RKO (cell line): ENCODE results near the gene EPHA3.
A peak's percentile ranks its signal among the peaks of the same experiment; 100 is the strongest.

Experiments used
- DNase-seq: peaks from one replicate; pipeline ENCODE4 v3.0.0-alpha.2; 2016; ENCODE audit warnings: low spot score

Gene EPHA3

GRCh38 chr3:89363171-89363570, 255.8 kb downstream of the EPHA3 start:
- DNase-seq, result no peak

- no peak for DNase-seq
These were observed 256.9 kb downstream of the EPHA3 start for GRCh38 chr3:89364314-89364713.

GRCh38 chr3:89367166-89367565, 259.7 kb downstream of the EPHA3 start:
- DNase-seq, result no peak

DNA sequence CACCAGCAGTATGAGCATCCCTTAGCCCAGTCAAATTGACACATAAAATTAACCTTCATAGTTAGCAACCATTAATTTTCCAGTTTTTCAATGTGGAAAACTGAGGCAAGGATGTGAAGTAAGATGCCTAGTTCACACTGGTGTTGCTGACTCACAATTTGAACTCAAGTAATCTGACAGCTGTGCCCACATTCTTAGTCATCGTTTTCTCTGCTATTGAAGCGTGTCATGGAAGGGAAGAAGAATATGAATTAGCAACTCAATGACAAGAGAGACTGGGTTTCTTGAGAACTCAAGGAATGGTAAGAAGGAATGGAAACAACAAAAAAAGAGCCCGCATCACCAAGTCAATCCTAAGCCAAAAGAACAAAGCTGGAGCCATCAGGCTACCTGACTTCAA, 261.4 kb downstream of the EPHA3 start:
- peak; percentile 32 for DNase-seq

- DNase-seq, result no peak
These were observed 265.0 kb downstream of the EPHA3 start for GRCh38 chr3:89372456-89372855.

DNA sequence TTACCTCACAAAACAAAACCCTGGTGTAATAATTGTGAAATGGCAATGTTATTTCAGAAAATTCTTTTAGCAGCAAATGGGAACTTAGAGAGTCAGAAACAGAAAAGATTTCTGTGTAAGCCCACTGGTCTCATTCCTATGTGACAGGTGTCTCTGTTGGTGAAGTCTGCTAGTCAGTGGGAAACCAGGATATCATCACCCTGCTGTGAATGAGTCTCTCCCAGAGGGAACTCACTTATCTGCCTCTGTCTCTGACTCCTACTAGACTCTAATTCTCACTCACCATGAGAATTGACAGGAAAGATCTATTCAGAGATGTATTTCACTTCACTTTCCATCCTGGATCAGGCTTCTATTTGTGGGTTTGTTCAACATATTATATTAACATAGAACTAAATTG, 266.0 kb downstream of the EPHA3 start:
- DNase-seq, result no peak

DNA sequence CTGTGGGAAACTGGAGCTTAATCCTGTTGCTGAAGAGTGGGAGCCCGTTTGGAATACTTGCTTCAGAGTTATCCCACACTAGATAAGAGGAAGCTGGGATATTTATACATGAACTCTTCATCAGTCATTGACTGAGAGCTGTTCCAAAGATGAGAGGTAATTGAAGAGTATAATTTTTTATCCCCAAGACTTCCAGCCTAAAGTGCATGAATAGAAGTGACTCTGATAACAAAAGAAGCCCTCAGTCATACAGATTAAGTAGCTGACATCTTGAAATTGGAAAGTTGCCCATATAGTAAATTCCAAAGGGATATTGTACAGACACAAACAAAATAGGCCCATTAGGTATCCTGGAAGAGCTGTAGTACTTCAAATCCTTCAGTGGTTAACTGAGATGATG, 268.0 kb downstream of the EPHA3 start:
- no peak for DNase-seq

DNA sequence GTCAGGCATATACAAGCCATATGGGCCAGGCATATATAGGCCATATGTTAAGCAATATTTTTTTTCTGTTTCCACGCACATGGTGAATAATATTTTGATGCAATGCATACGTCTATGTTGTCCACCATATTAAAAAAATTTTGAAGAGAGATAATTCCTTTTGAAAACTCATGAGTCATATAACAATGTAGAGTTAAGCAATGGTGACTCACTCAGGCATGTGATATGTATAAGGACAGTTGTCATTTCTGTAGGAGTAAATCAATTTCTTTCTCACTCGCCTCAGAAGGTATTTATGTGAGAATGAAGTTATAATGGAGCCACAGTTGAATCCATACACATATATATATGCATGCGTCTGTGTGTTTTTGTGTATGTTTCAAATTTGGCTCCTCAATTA, 272.6 kb downstream of the EPHA3 start:
- DNase-seq, result peak; percentile 45

DNA sequence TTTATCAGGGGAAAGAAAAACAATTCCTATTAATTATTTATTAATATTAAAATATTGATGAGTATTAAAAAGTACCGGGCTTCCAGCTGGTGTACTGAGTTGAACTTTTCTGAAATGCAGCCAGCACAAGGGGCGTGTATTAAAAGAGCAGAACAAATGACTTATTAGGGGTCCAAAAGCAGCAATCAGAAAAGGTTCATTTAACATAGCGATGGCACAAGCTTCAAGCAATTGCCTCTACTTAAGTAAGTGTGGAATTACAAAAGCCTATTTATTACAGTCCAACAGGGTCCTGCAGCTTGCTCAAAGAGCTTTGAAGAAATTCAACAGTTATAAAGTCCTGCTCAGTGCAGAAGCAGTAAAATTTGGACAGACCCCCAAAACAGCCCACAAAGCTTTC, 285.6 kb downstream of the EPHA3 start:
- no peak for DNase-seq

DNA sequence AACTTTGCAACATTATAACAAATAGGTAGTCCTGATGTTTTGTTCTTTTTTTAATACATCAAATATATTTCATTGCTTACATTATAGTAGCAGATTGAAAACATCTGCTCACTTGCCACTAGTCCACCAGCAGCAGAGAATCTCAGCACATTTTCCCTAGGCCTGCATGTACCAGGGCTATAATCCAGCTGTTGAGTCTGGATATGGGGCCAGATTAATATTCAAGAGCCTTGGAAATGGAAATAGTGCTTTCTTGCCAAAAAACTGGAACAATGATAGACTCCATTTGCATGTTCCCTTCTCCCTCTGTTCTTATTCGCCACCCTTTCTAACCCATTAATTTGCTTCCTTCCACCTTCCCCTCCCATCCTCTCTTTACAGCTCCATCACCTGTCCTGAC, 288.0 kb downstream of the EPHA3 start:
- DNase-seq, result no peak

DNA sequence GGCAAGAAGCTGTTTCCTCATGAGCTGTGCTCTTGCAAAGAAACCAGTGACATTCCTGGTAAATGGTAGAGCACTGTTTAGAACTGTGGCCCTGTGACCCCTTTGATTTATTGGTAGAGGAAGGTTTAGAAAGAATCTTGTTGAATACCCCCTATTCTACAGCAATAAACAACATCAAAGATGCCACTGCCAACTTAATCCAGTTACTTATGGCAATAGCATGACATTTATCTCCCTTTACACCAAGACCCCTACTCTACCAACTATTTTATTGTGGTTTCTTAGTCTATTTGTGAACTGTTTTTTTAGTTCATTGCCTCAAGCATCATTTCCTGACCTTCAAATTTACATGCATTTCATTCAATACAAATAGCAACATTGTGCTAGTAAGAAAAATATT, 288.6 kb downstream of the EPHA3 start:
- no peak for DNase-seq

DNA sequence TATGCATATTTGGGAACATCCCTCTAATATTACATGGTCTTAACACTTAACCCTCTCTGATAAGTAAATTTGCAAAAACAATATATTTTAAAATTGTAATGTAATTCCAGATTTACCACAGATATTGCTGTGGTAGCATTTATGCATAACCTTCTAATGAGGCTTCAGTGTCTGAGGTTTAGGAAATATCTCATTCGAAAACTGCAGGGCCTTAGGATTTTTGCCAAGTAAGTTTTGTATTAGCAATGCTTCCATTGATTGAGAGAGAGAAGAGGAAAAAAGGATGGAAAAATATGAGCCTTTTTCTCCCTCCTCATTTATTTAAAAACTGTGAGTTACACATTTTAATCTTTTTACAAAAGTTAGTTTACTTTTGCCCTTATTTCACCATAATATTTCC, 294.6 kb downstream of the EPHA3 start:
- no peak for DNase-seq

- no peak for DNase-seq
These were observed 297.8 kb downstream of the EPHA3 start for GRCh38 chr3:89405176-89405575.

DNA sequence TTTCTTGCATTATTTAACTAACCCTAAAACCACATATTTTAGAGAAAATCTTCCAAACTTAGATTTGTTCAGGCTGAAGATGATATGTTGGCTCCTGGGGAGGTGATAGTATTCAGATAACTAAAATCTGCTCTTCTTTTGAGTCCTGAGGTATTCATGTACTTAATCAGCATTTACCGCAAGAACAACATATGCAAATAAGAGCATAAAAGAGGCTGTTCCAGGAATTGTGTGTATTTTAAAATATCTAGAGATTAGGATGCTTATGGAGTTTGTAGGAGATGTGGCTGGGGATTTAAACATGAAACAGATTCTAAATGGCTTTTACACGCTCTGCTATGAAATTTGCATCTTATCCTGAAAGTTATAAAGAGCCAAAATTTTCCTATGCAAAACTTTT, 298.2 kb downstream of the EPHA3 start:
- no peak for DNase-seq

DNA sequence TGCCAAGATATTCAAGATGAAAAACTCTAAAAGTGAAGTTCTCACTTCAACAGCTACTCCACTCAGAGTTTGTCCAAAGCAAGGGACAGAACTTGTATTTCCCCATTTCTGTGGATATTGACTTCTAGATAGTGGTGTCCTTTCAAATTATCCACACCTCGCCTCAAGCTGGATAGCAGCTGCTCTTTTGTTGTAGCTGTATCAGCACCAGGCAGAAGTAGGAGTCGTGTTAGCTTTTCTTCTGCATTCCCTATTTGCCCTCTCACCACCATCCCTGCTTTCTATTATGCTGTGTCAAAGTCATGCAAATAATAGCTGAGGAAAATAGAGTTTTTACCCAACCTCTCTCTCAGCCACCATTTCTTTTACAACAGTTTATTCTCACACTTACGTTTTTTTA, 303.8 kb downstream of the EPHA3 start:
- no peak for DNase-seq

GRCh38 chr3:89414270-89414669, 306.8 kb downstream of the EPHA3 start:
- DNase-seq, result no peak

DNA sequence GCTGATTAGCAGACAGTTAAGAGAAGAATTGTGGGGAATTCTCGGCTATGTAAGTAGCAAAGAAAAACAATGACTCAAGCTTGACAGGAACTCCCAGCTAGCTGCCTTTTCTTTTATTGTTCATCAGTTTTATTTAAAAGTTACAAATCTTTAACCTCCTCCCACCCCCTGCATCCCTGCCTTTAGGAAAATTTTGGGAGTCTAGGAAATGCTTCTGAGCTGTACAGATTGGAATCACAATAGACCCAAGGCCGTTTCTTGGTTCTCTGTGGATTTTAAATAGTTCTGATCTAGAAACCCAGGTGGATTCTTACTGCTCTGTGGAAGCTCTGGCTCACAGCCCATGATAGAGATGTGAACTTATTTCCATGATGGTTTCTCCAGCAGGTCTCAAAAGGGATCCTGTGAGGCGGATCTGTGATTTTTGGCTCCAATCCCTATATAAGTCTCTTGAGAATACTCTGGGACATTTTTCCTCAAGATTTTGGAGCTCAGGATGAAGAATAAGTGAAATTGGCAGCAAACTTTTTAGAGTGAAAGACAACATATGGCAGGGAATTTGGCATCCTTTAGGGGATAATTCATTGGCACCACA, 312.3 kb downstream of the EPHA3 start:
- no peak for DNase-seq

DNA sequence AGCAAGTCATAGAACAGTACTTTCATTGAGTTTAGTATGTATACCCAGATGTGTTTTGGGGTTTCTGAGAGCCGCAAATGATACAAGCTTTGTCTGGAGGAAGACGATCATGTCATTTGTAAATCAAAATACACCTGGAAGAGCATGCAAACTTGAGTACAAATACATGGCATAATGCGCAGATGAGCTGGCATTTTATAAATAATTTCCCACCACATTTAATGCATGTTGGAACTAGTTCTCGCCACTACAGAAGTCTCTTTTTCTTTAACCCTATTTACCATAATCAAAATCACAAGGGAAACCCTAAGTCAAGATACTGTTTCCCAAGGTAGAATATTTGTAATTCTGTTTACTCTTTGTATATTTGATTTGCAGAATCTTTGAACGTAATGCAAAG, 318.6 kb downstream of the EPHA3 start:
- DNase-seq, result no peak

GRCh38 chr3:89434621-89435380, 327.4 kb downstream of the EPHA3 start:
- no peak for DNase-seq

DNA sequence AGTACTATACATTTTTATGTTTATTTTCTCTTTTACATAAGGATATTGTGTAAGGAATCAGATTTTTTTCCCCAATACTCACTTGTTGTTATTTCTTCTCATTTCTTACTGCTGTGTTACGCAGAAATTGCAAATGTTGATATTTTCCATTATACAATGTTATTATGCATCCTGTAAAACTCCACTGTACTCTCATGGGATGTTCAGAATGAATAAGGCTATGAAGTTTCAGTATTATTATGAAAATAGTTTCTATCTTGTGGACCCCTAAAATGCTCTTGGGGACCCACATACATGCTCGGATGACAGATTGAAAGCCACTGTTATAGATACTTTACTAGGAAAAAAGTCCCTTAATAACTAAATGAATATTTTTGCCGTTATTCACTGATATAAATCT, 329.4 kb downstream of the EPHA3 start:
- no peak for DNase-seq

- no peak for DNase-seq
These were observed 333.0 kb downstream of the EPHA3 start for GRCh38 chr3:89440386-89440785.

DNA sequence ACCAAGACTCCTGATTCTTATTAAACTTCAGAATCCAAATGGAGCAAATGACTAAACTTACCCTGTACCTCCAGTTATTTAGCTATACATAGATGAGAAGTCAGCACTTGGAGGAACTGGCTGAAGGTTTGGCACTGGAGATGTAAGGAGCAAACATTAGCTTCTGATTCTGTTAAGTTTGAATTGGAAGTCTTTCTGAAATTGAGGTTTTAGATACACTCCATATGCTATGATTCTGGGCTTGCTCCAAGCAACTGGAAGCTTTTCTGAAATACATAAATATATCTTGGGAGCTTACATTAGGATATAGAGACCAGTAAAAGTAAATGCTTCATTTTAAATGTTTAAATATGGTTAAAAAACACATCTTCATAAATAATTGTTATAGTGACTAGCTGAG, 333.7 kb downstream of the EPHA3 start:
- DNase-seq, result no peak

GRCh38 chr3:89446593-89446992, 339.2 kb downstream of the EPHA3 start:
- no peak for DNase-seq

- DNase-seq, result no peak
These were observed 339.8 kb downstream of the EPHA3 start for GRCh38 chr3:89447243-89447642.
